Activated T-helper 1 cell treated with anti-CD3 and anti-CD28 coated beads, Interleukin-2, amount 50 U/mL, for 16 hours (primary cell): ENCODE data around the gene NPHP4.
A peak's percentile ranks its signal among the peaks of the same experiment; 100 is the strongest.

Experiments
- DNase-seq, 2 donors: peaks; one replicate each; pipeline ENCODE4 v3.0.0-alpha.2; 2020; ENCODE audit warnings: low read depth in 1 of 2, low spot score in 1 of 2

Gene NPHP4

GRCh38 chr1:6004412-6005123 lies 12.3 kb upstream of the NPHP4 start:
- no peak for DNase-seq

DNA sequence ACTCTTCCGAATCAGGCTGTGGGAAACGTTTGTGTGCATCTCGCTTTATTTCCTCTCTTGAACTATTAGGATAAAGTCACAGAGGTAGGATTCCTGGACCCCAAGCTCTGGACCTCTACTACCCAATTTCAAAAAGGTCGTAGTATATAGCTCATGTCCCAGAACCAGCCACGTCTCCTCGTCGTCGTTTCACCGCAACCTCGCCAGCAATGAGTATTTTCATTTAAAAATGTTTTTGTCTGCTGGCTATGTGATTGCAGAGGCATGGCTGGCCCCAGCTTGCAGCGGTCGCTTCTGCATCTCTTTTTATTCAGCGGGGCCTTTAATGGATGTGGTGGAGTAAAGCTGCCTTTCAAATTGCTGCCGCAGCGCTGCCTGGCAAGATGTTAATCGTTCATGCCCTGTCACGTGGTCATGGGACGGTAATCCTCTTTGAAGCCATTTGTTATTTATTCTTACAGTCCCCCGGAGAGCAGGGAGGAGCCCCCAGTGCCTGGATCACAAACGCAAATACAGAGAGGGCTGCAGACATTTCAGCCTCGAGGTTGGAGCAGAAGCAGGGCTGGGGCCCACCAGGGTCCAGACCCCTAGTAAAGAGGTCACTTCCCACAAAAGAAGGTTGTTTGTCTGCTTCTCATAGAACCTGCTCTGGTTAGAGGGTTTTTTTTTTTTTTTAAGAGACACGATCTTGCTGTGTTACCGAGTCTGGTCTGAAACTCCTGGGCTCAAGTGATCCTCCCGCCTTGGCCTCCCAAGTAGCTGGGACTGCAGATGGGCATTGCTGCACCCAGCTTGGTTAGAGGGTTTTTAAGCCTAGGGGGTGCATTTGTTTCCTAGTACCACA lies 11.6 kb upstream of the NPHP4 start:
- no peak for DNase-seq

- no peak for DNase-seq
Measured at GRCh38 chr1:6002714-6003501, 10.7 kb upstream of the NPHP4 start.

DNA sequence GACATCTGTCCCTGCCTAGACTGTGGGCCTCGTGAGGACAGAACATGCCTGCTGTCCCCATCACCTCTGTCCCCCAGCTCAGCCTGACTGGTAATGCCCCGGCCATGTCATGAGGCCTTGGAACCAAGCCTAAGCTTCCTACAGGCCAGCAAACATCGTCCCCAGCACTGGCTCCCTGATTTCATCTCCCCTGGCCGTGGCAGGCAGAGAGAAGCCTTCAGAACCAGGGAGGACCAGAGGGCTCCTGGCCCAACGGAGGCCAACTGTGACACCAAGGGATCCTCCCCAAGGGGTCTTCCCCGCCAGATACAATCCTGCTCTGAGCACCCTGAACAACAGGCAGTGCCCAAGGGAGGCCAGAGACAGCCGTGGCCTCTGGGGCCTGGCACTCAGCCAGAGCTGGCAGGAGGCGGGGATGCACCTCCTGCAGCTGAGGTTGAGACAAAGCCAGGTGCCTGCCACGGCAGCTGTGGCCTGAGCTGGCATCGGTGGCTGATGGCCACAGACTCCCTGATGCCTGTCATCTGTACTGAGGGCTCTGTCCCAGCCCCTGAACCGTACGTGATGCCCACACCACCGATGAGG lies 9.9 kb upstream of the NPHP4 start:
- no peak for DNase-seq

DNA sequence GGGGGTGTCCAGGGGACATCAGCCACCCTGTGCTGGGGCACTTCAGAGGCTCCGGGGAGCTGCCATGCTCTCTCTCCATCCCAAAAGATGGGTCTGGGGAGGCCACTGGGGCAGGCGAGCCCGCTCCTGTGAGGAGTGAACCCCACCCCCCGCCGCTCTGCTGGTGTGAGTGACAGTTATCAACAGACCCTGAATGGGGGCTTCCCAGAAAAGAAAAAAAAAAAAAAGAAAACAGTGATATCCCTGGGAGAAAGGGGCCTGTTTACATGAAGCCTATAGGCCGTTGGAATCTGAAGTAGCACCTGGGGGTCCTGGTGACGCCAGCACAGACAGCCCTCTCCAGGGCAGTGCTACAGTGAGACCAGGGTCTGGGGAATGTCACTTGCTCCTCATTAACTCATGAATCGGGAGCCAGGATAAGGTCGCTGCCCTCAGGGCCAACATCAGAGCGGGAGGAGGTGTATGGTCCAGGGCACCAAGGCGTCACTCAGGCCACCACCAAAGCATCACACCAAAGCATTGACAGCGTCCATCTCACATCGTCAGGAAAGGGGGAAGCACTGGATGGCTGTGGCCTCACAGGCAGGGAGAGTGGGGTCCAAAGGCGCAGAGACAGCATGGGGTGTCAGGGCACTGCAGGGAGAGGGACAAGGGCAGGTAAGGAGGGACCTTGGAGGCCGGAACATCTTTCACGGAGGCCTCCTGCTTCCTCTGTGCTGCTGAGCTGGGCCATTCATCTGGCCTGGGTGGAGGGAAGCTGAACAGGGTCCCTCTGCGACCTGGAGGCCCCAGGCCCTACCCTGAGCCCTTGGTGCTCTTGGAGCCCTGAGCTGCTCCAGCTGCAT lies 8.4 kb upstream of the NPHP4 start:
- DNase-seq = no peak

GRCh38 chr1:5999711-6000443 lies 7.7 kb upstream of the NPHP4 start:
- DNase-seq = no peak

DNA sequence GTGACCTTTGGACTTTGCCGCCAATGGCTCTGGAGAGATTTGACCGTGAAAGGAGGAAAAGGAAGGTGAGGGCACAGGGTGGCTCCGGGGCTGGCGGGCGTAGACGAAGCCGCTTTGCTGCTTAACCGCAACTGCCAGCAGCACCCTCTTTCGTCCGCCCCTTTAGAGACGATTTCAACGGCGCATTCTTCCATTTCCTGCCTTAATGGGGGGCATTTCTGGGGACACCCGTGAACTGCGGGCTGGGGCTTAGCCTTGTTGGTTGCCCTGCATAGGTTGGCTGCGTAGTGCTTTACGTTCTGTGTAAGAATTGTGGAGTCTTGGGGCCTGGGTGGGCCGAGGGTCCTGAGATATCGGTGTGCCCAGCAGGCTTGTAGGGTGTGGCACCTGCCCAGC lies 6.7 kb upstream of the NPHP4 start:
- DNase-seq = no peak

DNA sequence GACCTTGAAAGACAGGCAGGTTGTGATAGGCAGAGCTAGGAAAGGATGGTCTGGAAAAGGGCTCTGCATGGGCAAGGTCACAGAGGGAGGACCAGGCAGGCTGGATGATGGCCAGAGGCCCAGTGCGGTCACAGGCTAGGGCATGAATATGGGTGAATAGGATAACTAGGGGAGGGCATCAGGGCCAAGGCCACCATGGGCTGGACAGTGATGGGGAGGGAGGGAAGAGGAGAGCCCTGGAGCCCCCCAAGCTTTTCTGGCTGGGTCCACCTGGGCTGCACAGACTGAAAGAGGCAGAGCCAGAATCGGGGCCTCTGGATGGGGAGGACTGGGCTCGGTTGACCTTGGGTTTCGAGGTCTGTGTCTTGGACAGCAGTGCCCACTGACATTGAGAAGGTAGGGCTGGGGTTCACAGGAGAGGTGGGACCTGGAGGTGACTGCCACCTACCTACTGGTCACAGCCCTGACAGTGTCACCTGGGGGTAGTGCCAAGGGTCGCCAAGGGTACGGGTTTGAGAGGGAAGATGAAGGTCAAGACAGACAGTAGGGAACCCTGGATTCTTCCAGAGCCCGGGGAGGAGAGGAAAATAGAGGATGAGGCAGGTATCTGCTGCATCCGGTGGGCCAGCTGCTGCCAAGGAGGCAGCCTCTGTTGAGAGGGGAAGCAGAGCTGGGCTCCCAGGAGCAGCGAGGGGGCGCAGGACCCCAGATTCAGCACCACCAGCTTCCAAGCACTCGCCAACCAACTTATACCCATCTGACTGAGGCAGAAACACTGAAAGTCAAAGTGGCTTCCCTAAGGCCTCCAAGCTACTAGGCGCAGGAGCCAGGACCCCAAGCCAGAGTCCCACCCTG lies 6.1 kb upstream of the NPHP4 start:
- no peak for DNase-seq

- no peak for DNase-seq
Measured at GRCh38 chr1:5997316-5997715, 5.1 kb upstream of the NPHP4 start.

GRCh38 chr1:5996641-5997270 lies 4.5 kb upstream of the NPHP4 start:
- no peak for DNase-seq

DNA sequence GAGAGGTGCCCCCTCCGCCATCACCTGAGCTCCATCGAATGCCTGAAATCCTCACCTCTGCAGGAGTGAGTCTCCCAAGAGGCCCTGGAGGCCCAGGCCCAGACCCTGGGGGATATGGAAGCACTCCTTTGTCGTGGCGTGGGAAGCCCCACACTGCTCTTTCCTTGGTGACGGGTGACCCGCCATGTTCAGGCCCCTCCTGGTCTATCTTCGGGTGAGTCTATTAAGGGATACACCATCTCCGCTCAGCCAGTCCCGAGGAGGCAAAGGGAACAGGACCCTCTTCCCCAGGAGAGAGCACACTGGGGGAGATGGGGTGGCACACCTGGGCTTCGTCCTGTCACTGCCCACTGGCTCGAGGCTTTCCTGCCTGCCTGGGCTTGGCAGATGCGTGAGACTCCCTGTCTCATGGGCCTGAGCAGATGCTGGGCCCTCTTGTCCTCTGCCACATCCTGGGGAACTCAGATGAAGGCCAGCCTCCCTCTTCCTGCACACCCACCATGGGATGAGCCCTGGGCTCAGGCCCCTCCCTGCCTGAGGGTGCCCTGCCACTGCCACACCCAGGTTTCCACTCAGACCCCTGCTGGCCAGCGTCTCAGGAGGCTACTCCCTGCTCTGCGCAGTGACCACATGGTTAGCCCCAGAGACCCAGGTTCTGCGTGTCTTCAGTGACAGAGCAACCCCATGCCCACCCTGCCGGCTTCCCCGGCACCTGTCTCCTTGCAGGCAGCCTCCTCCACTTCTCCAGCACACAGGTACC lies 3.8 kb upstream of the NPHP4 start:
- DNase-seq = no peak

DNA sequence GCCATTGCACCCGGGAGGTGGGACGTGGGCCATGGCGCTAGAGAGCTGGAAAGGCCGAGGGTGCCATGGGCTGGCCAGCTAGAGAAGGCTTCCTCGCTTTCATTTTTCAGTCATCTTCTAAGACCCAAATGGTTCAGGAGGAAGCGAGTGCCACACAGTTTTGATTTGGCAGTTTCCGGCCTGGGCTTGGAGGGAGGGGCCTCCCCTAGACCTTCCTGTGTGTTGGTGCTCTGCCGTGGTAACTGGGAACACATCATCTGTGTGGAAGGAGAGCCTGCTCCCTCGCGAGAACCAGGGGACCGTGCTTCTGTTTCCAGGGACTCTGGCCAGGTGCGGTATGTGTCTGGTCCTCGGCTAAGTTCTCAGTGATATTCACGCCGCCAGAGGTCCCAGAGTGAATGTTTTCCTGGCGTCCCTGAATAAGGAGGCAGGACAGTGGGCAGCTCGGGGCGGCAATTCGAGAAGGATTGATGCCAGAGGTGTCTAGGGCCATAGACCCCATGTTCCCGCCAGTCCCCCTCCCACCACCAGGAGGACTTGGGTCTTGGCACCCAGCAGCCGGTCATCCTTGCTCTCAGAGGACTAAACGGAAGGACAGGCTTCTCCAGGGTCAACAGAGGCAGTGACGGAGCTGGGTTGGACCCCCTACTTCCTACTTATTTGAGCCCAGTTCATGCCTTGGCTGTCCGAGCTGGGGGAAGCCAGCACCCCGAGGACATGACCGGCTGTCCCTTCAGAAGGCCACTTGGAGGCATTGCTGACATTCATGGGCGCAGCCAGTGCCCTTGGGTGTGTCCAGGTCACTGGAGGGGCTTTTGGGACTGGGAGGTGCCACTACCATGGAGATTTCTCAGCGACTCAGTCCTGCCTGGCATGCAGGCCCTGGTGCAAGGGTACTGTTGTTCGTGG lies 2.7 kb upstream of the NPHP4 start:
- peak; percentile 24 to 46 for DNase-seq

- no peak for DNase-seq
Measured at GRCh38 chr1:5993556-5994491, 1.6 kb upstream of the NPHP4 start.

GRCh38 chr1:5992814-5993555 lies 760 bp upstream of the NPHP4 start:
- DNase-seq = no peak
